HG02763 (cell line): ENCODE measurements around the gene ANTKMT.
"Not testable (repeated sequence)": the region's sequence is repeated elsewhere in the genome, so short reads cannot be mapped to it uniquely, and the experiment has no call there.

Experiments used
- ATAC-seq: cut with Tn5 transposase; IDR thresholded peaks from one replicate; pipeline ENCODE4 v1.9.1; 2021; ENCODE audit warnings: mild to moderate bottlenecking, moderate library complexity; ENCODE audit not compliant: unreplicated experiment

Gene ANTKMT

DNA sequence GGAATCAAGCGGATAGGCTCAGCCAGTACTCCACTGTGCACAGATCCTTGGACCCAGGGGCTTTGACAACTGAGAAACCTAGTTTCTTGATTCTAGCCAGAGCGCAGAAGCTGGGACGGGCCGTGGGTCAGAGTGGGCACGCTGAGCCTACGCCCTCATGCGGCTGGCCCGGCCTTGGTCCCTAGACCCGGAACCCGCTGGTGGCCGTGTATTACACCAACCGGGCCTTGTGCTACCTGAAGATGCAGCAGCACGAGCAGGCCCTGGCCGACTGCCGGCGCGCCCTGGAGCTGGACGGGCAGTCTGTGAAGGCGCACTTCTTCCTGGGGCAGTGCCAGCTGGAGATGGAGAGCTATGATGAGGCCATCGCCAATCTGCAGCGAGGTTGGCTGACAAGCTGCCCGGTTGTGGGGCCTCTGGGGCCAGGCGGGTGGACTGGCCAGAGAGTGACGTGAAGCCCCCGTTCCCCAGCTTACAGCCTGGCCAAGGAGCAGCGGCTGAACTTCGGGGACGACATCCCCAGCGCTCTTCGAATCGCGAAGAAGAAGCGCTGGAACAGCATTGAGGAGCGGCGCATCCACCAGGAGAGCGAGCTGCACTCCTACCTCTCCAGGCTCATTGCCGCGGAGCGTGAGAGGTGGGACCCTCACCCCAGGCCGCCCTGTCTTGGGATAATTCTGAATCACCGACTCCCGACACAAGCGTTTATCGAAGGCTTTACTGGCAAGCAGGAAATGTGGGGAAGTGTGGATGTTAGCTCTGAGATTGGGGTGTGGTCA is 39.8 kb upstream of the ANTKMT start:
- ATAC-seq: no peak

DNA sequence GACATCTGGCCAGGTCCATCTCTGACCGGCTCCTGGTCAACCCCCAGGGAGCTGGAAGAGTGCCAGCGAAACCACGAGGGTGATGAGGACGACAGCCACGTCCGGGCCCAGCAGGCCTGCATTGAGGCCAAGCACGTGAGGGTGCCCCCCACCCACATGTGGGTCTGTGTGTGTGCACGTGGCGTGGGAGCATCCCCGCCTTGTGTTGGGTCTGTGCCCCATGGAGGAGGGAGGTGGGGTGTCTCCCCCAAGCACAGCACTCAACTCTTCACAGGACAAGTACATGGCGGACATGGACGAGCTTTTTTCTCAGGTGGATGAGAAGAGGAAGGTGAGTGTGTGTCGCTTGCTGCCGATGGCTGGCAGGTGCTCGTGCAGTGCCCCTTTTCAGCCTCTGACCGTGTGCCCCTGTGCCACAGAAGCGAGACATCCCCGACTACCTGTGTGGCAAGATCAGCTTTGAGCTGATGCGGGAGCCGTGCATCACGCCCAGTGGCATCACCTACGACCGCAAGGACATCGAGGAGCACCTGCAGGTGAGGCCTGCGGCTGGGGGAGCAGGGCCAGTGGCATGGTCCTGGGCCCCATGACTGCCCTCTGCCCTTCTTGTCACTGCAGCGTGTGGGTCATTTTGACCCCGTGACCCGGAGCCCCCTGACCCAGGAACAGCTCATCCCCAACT is 39.1 kb upstream of the ANTKMT start:
- no peak for ATAC-seq

DNA sequence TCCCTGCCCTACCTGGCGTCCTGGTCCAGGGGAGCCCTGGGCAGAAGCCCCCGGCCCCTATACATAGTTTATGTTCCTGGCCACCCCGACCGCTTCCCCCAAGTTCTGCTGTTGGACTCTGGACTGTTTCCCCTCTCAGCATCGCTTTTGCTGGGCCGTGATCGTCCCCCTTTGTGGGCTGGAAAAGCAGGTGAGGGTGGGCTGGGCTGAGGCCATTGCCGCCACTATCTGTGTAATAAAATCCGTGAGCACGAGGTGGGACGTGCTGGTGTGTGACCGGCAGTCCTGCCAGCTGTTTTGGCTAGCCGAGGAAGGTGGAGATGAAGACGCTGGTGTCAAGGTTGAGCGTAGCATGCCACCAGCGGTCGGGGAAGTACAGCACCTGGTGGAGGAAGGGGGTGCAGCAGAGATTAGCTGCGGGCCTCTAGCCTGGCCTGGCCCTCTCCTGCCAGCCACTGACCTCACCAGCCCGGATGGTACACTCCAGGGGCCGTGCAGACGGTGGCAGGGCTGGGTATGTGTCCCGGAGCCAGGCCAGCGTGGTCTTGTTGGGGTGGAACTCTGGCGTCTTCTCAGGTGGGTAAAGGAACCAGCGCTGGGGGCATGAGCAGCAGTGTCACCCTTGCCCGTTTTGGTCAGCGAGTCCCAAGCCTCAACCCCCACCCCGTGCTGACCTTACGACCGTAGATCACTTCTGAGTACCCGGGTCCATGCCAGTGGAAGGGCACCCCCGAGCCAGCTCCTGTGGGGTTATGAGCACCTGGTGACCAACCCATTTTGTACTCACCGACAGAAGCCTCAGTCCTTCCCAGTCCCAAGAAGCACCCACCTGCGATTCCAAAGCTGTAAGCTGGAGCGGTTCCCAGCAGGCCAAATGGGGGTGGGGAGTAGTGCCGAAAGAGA is 38.2 kb upstream of the ANTKMT start:
- ATAC-seq: no peak

DNA sequence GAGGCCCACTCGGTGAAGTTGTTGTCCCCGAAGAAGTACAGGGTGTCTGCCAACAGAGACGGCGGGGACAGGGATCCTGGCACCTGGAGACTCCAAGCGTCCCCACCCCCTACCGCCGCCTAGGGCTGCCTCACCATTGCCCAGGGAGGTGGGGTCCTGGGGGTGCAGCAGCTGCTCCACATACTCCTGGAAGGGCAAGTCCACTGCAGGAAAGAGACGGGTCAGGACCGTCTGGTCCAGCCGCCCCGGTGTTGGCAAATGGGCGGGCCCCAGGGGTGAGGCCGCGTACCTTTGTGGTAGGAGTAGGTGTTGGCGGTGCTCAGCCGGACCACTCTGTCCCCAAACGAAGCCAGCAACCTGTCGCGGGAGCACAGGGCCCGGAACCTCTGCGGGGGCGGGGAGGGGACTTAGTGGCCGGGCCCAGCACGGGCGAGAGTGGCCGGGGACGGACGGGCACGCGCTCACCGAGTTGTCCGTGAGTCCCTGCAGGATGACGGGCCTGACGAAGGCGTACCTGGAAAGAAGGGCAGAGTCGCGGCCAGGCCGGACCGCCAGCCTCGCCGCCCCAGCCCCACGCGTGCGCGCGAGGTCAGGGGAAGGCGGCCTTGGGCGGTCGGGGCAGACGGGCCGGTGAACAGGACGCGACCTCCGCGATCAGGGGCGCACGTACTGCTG is 37.4 kb upstream of the ANTKMT start:
- no peak for ATAC-seq

DNA sequence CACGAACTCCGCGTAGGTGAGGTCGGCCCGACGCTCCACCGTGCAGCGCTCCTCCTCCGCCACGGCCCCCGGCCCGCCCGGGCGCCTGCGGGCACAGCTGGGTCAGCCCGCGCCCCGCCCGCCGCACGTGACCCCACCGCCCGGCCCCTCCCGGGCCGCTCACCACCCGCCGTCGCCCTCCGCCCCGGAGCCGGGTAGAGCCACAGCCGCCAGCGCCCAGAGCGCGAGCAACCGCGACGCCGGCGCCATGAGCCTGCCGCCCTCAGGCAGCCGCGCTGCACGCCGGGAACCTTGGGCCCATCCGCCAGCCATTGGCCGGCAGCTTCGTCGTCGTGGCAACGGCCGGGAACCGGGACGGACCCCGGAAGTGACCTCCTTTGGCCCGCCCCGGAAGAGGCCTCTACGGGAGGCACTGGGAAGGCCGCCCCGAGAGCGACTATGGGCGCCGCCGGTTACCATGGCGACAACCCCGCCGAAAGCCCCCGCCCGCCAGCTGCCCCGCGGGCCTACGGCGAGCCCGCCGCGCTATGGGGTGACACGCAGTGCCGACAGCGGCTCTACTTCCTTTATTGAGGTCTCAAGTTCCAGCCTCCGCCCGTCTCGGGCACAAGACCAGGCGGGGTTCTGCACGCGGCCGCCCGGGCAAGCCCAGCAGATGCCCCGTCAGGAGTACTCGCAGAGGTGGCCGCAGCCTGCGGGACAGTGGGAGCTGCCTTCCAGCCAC is 36.7 kb upstream of the ANTKMT start, which contains the start of gene JMJD8:
JMJD8 (minus strand) TSS at position 264 of the 724 bp plus-strand sequence; CDS start at position 249, 15 bp downstream.
- peak; percentile 66 for ATAC-seq

DNA sequence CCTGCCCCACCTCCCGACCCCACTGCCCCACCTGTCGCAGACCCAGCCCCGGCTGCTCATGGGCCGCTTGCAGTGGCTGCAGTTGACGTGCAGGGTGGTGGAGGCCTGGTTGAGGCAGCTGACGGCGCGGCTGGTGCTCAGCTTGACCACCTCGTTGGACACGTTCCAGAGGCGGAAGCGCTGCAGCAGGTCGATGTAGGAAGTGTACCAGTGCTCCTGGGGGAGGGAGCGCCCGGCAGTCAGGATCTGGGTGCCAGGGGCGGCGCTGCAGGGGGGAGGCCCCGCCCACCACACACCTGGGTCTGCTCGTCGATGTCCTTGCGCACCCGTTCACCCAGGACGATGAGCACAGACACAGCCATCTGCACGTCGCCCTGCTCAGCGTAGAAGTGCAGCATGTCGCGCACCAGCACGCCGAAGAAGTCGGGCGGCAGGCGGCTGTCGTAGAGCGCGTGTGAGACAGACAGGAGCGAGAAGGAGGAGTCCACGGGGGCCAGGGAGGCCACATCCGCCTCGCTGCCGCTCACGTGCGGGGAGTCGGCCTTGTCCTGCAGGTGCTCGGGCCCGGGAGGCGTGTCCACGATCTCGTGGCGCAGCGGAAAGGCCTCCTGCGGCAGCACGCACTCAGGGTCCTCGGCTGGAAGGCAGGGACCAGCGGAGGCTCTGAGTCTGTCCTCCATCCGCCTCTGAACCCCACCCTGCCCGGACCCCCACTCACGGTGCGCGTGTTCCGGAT is 35.8 kb upstream of the ANTKMT start:
- ATAC-seq: no peak

DNA sequence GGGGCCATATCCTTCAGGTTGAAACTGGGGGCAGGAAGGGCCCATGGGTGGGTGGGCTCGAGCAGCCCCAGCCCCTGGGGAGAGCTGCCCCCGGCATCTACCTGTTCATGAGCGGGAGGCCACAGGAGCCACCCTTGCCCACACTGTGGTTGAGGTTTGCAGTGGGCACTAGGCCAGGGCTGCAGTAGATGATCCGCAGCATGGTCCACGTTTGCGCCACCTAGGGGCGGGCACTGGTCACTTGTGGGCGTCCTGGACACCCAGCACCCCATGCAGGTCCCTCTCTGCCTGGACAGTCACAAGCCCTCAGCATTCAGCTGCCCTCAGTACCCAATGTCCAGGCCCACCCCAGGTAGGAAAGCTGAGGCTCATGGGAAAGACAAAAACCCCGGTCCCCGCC is 35.0 kb upstream of the ANTKMT start:
- ATAC-seq: no peak

DNA sequence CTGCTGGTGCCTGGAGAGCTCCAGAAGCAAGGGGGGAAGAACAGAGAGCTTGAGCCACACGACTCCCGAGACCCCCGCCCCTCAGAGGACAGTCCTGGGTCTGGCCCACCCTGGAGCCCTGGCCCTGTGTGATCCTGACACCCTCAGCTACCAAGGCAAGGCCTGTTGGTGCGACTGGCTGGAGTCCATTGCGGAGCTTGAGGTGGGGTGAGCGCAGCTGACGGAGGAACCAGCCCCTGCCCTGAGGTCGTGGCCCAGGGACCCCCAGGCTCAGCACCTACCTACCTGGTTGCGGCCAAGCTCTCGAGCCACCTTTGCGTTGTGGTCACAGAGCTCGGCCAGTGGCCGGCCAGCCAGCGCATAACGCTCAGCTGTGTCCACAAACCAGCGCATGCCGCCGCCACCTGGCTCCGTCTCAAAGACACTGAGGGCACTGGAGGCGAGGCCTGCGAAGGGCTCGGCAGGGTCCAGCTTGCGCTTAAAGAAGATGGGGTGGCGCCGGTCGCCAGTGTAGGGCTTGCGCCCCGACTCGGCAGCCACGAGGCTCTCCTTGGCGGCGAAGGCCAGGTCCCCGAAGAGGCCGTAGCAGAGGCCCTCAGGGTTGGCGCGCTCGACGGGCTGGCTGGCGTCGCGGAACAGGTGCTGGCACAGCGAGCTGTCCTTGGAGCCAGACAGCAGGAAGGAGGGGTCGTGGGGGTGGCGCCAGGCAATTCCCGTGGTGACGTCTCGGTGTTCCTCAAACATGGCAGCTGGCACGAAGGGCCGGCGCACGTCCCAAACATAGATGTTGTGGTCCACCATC is 34.3 kb upstream of the ANTKMT start:
- no peak for ATAC-seq

DNA sequence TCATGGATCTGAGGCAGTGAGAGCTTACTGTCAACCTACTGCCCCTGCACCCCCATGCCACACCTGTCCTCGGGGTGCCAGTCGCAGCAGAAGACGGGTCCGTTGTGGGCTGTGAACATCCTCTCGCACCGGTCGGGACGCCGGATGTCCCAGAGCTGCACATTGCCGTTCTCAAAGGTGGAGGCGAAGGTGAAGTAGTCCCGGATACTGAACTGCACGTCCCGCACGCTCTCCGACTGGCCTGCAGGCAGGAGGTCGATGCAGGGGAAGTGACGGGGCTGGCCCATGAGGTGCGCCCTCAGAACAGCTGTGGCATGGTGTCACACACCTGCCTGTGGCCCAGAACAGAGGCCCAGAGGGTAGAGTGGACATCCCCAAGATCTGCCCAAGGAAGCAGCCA is 33.4 kb upstream of the ANTKMT start:
- ATAC-seq: no peak

DNA sequence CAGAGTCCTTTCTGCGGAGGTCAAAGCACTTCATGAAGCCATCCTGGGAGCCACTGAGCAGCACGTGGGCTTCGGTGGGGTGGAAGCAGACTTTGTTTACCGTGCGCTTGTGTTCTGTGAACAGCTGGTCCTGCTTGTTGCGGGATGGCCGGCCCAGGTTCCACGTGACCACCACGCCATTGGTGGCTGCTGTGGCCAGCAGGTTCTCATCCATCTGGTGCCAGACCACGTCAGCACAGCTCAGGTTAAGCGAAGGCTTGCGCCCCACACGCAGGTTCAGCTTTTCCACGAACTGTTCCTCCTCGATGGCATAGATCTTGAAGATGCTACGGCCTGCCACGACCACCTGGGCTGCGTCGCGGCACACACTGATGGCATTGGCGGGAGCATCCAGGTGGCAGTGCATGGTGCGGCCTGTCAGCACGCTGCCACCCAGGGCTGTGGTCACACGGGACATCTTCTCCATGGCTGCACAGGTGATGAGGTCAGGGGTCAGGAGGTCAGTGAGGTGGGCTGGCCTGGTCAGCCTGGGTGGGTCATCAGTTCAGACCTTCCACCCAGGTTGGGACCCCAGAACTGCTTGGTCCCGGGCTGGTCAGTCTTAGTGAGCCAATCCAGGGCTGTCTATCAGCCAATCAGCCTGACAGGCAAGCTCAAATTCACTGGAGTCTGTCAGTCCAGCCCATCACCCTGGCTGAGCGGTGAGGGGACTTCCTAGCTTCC is 31.6 kb upstream of the ANTKMT start:
- no peak for ATAC-seq

DNA sequence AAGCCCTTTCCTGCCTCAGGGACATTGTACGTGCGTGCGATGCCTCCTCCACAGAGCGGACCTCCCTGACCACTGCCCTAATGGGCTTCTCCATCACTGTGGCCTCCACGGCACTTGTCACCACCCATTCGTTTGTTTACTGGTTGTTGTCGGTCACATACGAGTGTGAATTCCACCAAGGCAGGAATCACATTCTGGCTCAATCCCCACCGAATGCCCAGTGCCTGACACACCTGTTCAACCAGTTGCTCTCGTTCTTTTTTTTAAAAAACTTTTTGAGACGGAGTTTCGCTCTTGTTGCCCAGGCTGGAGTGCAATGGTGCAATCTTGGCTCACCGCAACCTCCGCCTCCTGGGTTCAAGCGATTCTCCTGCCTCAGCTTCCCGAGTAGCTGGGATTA is 29.7 kb upstream of the ANTKMT start:
- ATAC-seq: not testable (repeated sequence)

DNA sequence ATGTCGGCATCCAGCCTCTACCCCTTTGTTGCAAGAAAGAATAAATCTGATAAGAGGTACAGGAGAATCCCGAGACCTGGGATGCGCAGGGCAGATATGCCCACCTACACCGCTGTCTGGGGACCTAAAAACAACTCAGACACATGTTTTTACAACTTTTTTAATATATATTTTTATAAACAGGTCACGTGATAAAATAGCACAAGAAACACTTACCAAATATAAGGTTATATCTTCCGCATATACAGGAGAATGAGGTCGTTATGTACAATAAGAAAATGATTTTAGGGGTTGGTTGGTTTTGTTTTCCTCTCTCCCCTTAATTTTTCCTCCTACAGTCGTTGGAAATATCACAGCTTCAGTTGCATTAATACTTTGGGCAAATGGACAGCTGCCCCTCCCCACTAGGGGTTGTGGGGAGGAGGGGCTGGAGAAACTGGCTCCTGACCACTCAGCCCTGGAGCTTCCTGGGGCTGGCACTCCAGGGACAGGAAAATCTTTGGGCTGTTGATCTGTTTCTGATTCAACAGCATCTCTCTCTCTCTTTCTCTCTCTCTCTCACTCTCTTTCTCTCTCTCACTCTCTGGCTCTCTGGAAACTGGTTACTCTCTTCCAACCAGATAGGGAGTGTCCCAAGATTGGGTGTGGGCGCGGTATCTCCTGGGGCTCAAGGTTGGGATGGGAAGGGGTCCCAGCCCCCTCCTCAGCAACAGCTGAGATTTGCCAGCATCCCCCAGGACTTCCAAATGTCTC is 28.4 kb upstream of the ANTKMT start:
- no peak for ATAC-seq

DNA sequence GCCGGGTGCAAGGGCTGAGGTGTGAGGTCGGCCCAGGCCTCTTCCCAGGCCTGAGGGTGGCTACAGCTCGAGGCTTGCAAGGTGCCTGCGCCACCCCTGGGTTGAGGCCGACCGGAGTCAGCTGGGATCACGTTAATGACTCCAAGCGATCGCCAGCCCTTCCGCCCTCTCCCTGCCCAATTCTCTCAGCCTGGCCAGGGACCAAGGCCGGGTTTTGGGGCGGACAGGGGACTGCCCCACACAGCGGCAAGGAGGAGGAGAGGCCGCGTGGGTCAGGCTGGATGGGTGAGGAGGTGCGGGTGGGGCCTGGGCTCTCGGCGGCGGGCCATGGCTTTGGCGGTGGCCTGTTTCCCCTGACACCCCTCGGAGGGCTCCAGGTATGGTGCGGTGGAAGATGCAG is 27.6 kb upstream of the ANTKMT start:
- no peak for ATAC-seq

DNA sequence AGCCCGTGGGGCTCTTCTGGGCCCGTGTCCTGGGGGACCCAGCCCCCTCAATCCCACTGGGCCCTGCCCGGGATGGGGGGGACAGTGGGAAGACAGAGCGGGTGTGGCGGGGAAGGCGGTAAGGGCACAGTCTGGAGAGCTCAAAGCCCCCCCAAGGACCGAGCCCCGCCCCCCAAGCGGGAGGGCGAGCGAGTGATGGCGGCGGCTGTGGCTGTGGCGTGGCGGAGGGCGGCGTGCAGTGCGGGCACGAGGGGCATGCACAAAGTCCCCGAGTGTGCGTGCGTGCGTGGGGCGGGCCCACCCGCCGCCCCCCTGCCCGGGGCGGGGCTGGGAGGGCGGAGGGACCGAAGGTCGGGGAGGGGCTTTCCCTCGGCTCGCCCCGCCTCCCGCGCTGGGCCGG is 27.2 kb upstream of the ANTKMT start:
- no peak for ATAC-seq

DNA sequence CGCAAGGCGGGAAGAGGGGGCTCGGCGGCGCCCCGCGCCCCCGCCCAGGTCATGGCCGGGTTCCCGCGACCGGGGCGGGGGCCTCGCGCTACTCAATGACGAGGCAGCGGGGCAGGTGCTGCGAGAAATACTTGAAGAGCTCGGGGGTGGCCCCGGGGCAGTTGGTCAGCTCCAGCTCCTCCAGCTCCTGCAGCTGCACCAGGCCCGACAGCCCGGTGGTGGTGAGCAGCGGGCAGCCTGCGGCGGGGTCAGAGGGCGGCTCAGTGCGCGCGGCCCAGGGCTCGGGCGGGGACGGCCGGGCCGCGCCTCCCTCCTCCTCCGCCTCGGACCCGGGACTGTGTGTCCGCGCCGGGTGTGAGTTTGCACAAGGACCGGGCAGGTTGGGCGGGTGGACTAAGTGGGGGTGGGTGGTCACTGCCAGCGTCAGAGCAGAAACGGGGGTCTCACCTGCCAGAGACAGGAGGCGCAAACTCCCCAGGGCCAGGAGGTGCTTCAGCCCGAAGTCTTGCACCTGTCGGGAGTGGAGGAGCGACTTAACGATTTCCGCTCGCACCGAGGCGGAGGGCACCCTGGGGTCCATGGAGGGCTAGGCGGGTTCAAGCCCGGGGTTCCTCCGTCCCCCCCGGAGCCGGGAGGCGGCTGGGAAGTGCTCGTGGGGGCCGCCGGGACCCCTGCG is 26.6 kb upstream of the ANTKMT start:
- no peak for ATAC-seq

DNA sequence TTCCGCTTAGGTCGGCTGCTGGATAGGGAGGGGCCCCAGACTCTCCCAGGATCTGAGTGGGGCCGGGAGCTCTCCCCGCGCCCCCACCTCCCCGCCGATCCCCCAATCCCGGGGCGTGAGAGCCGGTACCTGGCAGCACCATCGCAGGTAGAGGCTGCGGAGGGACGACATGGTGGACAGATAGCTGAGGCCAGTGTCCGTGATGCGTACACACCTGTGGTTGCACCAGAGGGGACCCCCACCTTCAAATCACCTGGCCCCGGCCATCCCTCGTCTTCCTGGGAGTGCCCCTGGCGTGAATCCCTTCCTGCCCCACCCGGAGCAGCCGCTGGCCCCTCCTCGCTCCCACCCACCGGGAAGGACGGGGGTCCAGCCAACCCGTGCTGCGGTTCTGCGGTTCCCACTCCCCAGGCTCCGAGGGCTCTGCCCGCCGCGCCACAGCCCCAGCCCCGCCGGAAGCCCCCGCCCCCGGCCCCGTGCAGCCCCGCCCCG is 26.0 kb upstream of the ANTKMT start:
- no peak for ATAC-seq
